Esophagus squamous epithelium (tissue), 5 donors: ENCODE measurements around the gene CENPN. TPM values are rescaled to one million over a fixed set of nuclear protein-coding genes. Genes with fewer than 3 reads are reported as not detected.

Source experiments
- DNase-seq: peaks from one replicate; lab custom pipeline; 2025; lab: John Stamatoyannopoulos, UW
- H3K27ac ChIP-seq, 4 donors: fragments of 200-600 bp; sonication (generic); one replicate each; pipeline ENCODE4 v1.5.1; 2016 to 2019; ENCODE audit warnings: mild to moderate bottlenecking in 1 of 4
- H3K27me3 ChIP-seq, 4 donors: fragments of 200-600 bp; sonication (generic); 1 replicate in 3 of 4; 2 replicates in 1 of 4; pipeline versions ENCODE4 v1.5.1 to v1.6.0; 2017 to 2021; ENCODE audit warnings: antibody characterized with exemption in 1 of 4
- H3K36me3 ChIP-seq, 3 donors: fragments of 200-600 bp; sonication (generic); one replicate each; pipeline ENCODE4 v1.5.1; 2016 to 2019
- H3K4me1 ChIP-seq, 3 donors: fragments of 200-600 bp; sonication (generic); one replicate each; pipeline ENCODE4 v1.5.1; 2017 to 2019
- H3K4me3 ChIP-seq, 4 donors: fragments of 200-600 bp; sonication (generic); 1 replicate in 3 of 4; 2 replicates in 1 of 4; pipeline ENCODE4 v1.5.1; 2016 to 2019; ENCODE audit warnings: mild to moderate bottlenecking in 2 of 4, moderate library complexity in 1 of 4
- H3K9me3 ChIP-seq, 3 donors: fragments of 200-600 bp; sonication (generic); one replicate each; pipeline ENCODE4 v1.5.1; 2016 to 2019
- CTCF ChIP-seq, 6 experiments: fragments of 450-650 bp in 4 of 6; fragments of 200-600 bp in 2 of 6; sonication (generic) in 2 of 6; IDR thresholded peaks; one replicate each; pipeline ENCODE4 v1.5.1; 2016 to 2019; ENCODE audit warnings: antibody characterized with exemption in 6 of 6, mild to moderate bottlenecking in 4 of 6, moderate library complexity in 4 of 6
- POLR2A ChIP-seq, 4 donors: fragments of 450-650 bp; IDR thresholded peaks; one replicate each; pipeline ENCODE4 v1.6.1; 2017; ENCODE audit warnings: antibody characterized with exemption in 4 of 4, mild to moderate bottlenecking in 4 of 4, moderate library complexity in 3 of 4
- WGBS, 2 donors: methylation state at CpG; one replicate each; pipeline ENCODE4 v1.1.5; 2018; 5-methylcytosine and 5-hydroxymethylcytosine counted together
- intact Hi-C: fragments of 100-400 bp; cut with DNase I; formaldehyde crosslinking; loops from one replicate; pipeline ENCODE4 v1.15.0; 2022
- total RNA-seq, 4 donors: library from RNA; depleted of rRNA; stranded (reverse); fragments of >200 nt; gene quantifications; one replicate each; pipeline ENCODE4 v1.1.0, GENCODE V29; 2016
- donor health status: DM: yes; HTN: yes; CAD: no.

Gene CENPN
- total RNA-seq, 4 donors from 2014 or later: 5.3 to 20.4 (median 16.1) TPM

GRCh38 chr16:80993834-80994233 lies 13.2 kb upstream of the CENPN start:
- no peaks in the 10 kb centered on the region for H3K4me1 ChIP-seq
- no peaks in the 10 kb centered on the region for H3K9me3 ChIP-seq
- intact Hi-C loops: no loop called here
- no peak overlapping the region for H3K27ac ChIP-seq
- H3K27me3 ChIP-seq: no peaks in the 10 kb centered on the region
- TF ChIP-seq POLR2A (IDR thresholded peaks at IDR 0.05): no peak
- no peak for TF ChIP-seq CTCF (IDR thresholded peaks at IDR 0.05)
- H3K36me3 ChIP-seq: peaks cover 0 to 10% (median 0%) of the 10 kb centered on the region in 3 donors
- H3K4me3 ChIP-seq: no peak overlapping the region
- DNase-seq: no peak

GRCh38 chr16:80994451-80994850 lies 12.6 kb upstream of the CENPN start:
- TF ChIP-seq CTCF (IDR thresholded peaks at IDR 0.05) (no peak), POLR2A (IDR thresholded peaks at IDR 0.05) (no peak)
- DNase-seq: no peak

GRCh38 chr16:80996688-80997138 lies 10.3 kb upstream of the CENPN start:
- Histone ChIP-seq H3K4me1 (no peaks in the 10 kb centered on the region), H3K9me3 (no peaks in the 10 kb centered on the region), H3K36me3 (peaks cover 0 to 2% (median 0%) of the 10 kb centered on the region in 3 donors), H3K4me3 (peak overlapping the region in 1 of 4 donors; percentile 40), H3K27me3 (no peaks in the 10 kb centered on the region), H3K27ac (peak overlapping the region in 1 of 4 donors; percentile 20)
- 62 to 63% methylated on average over 4 of the region's 4 CpGs for WGBS, 2 donors
- TF ChIP-seq POLR2A (IDR thresholded peaks at IDR 0.05) (no peak), CTCF (IDR thresholded peaks at IDR 0.05) (no peak)
- intact Hi-C loops: no loop called here
- no peak for DNase-seq

More at GRCh38 chr16:80994451-80994850, 12.6 kb upstream of the CENPN start:
- H3K27me3 ChIP-seq: no peaks in the 10 kb centered on the region
- H3K9me3 ChIP-seq: no peaks in the 10 kb centered on the region
- H3K4me3 ChIP-seq: no peak overlapping the region
- no peaks in the 10 kb centered on the region for H3K4me1 ChIP-seq
- intact Hi-C loops: no loop called here
- no peak overlapping the region for H3K27ac ChIP-seq
- H3K36me3 ChIP-seq: peaks cover 0 to 10% (median 0%) of the 10 kb centered on the region in 3 donors

- H3K4me1 ChIP-seq: no peaks in the 10 kb centered on the region
- DNase-seq: no peak
- H3K9me3 ChIP-seq: no peaks in the 10 kb centered on the region
- no peak for TF ChIP-seq CTCF (IDR thresholded peaks at IDR 0.05)
- no peak for TF ChIP-seq POLR2A (IDR thresholded peaks at IDR 0.05)
- 46 to 66% methylated on average over 9 of the region's 9 CpGs for WGBS, 2 donors
- peak overlapping the region in 2 of 4 donors; percentile 20 to 22 for H3K27ac ChIP-seq
- H3K27me3 ChIP-seq: no peaks in the 10 kb centered on the region
- peak overlapping the region in 1 of 4 donors; percentile 40 for H3K4me3 ChIP-seq
- H3K36me3 ChIP-seq: no peaks in the 10 kb centered on the region
- intact Hi-C loops: no loop called here
These were observed 9.7 kb upstream of the CENPN start for GRCh38 chr16:80997139-80997798.

- Histone ChIP-seq H3K4me3 (no peak overlapping the region), H3K27ac (no peak overlapping the region), H3K27me3 (no peaks in the 10 kb centered on the region), H3K4me1 (peaks cover 0 to under 1% (median 0%) of the 10 kb centered on the region in 3 donors), H3K9me3 (no peaks in the 10 kb centered on the region), H3K36me3 (no peaks in the 10 kb centered on the region)
- DNase-seq: no peak
- intact Hi-C loops: no loop called here
- 75 to 81% methylated on average over 5 to 7 of the region's 7 CpGs for WGBS, 2 donors
- TF ChIP-seq POLR2A (IDR thresholded peaks at IDR 0.05) (no peak), CTCF (IDR thresholded peaks at IDR 0.05) (no peak)
These were observed 8.9 kb upstream of the CENPN start for GRCh38 chr16:80997964-80998620.
